GM12874 (cell line): ENCODE measurements around the gene C5orf46.

Experiments used
- CTCF ChIP-seq: IDR thresholded peaks from 2 replicates; pipeline ENCODE4 v1.5.1; 2011; ENCODE audit warnings: low read depth, mild to moderate bottlenecking, control low read depth, low read length, moderate library complexity; ENCODE audit not compliant: insufficient read depth

C5orf46 gene

GRCh38 chr5:147858565-147858964, 47.8 kb downstream of the C5orf46 start:
- TF ChIP-seq CTCF: no peak

- peak; percentile 69 for TF ChIP-seq CTCF
Measured at GRCh38 chr5:147857302-147858129, 48.8 kb downstream of the C5orf46 start.

GRCh38 chr5:147856801-147857200, 49.5 kb downstream of the C5orf46 start:
- no peak for TF ChIP-seq CTCF

GRCh38 chr5:147855774-147856069, 50.6 kb downstream of the C5orf46 start:
- TF ChIP-seq CTCF: no peak

- no peak for TF ChIP-seq CTCF
Measured at GRCh38 chr5:147854894-147855773, 51.2 kb downstream of the C5orf46 start.

- TF ChIP-seq CTCF: no peak
Measured at GRCh38 chr5:147854331-147854730, 52.0 kb downstream of the C5orf46 start.

- no peak for TF ChIP-seq CTCF
Measured at GRCh38 chr5:147853372-147853987, 52.9 kb downstream of the C5orf46 start.
